ENCODE results near the gene EPC2. TPM values are rescaled to one million over a fixed set of nuclear protein-coding genes. Genes with fewer than 3 reads are reported as not detected.

Gene EPC2
- total RNA-seq, 1 donor from 2014 or later: 39.2 TPM

DNA sequence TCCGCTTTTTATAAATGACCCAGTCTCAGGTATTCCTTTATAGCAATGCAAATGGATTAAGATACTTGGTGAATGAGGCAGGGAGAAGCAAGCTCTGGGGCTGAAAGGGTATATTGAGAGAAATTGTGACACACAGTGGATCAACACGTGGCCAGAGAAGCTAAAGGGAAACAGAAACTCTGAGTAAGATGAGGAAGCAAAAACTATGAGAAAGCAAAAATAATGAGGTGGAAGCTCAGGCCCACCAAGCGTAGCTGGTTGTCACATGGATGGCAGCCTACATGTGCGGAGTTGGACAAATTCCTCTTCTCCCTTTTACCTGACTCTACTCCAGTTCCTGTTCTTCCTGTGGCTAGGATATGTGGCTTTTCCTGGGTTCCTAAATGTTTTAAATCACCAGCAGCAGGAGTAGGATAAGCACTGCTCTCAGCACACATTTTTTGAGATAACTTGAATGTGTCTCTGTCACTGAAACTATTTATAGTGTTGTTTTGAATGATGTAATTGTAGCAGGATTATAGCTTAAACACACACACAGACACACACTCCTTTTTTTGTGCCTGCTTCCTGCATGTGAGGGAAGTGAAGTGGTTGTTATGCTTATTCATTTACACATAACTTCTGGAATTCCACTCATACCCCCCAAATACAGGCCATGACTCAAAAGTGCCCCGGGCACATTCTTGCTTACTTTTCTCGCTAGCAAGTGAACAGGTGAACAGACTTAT is 30.1 kb upstream of the EPC2 start:
- peak overlapping the region; percentile 89 for H3K27ac Mint-ChIP-seq (ENCODE audit: unreplicated experiment)
- no peak for DNase-seq (ENCODE audit: extremely low spot score, unreplicated experiment)

DNA sequence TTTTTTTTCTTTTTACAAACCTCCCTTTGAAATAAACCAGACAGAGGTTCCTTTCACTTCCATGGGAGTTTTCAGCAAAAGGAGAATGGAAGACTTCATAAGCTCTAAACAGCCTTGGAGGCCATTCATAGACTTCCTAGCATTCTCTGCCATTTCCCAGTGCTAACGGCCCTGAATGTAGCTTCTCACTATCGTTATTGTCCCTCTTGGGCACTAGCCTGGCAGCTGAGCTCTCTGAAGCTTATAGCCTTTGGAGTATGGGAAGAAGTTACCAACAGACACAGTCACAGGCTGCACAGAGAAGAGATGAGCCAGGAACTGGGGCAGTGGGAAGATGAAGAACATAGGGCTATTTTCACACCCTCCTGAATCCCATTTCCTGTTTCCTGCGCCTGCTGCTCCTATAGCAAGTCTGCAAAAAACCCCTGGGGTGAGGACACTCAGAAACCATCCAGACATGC is 29.1 kb upstream of the EPC2 start:
- DNase-seq (ENCODE audit: extremely low spot score, unreplicated experiment): no peak
- Mint-ChIP-seq H3K27ac (ENCODE audit: unreplicated experiment) (peak overlapping the region; percentile 89), H3K9me3 (ENCODE audit: unreplicated experiment) (no peaks in the 10 kb centered on the region), H3K36me3 (ENCODE audit: unreplicated experiment) (no peaks in the 10 kb centered on the region), H3K27me3 (ENCODE audit: unreplicated experiment) (no peaks in the 10 kb centered on the region), H3K4me3 (ENCODE audit: unreplicated experiment) (no peak overlapping the region), H3K4me1 (ENCODE audit: unreplicated experiment) (peaks cover 29% of the 10 kb centered on the region)
- TF ChIP-seq, protein P1, sequence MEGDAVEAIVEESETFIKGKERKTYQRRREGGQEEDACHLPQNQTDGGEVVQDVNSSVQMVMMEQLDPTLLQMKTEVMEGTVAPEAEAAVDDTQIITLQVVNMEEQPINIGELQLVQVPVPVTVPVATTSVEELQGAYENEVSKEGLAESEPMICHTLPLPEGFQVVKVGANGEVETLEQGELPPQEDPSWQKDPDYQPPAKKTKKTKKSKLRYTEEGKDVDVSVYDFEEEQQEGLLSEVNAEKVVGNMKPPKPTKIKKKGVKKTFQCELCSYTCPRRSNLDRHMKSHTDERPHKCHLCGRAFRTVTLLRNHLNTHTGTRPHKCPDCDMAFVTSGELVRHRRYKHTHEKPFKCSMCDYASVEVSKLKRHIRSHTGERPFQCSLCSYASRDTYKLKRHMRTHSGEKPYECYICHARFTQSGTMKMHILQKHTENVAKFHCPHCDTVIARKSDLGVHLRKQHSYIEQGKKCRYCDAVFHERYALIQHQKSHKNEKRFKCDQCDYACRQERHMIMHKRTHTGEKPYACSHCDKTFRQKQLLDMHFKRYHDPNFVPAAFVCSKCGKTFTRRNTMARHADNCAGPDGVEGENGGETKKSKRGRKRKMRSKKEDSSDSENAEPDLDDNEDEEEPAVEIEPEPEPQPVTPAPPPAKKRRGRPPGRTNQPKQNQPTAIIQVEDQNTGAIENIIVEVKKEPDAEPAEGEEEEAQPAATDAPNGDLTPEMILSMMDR (IDR thresholded peaks at IDR 0.05): no peak

More for the DNA sequence above, 30.1 kb upstream of the EPC2 start:
- peak overlapping the region; percentile 26 for H3K4me3 Mint-ChIP-seq (ENCODE audit: unreplicated experiment)
- TF ChIP-seq, protein P1 (IDR thresholded peaks at IDR 0.05): no peak
- H3K36me3 Mint-ChIP-seq (ENCODE audit: unreplicated experiment): no peaks in the 10 kb centered on the region
- no peaks in the 10 kb centered on the region for H3K9me3 Mint-ChIP-seq (ENCODE audit: unreplicated experiment)
- peaks cover 29% of the 10 kb centered on the region for H3K4me1 Mint-ChIP-seq (ENCODE audit: unreplicated experiment)
- H3K27me3 Mint-ChIP-seq (ENCODE audit: unreplicated experiment): no peaks in the 10 kb centered on the region

DNA sequence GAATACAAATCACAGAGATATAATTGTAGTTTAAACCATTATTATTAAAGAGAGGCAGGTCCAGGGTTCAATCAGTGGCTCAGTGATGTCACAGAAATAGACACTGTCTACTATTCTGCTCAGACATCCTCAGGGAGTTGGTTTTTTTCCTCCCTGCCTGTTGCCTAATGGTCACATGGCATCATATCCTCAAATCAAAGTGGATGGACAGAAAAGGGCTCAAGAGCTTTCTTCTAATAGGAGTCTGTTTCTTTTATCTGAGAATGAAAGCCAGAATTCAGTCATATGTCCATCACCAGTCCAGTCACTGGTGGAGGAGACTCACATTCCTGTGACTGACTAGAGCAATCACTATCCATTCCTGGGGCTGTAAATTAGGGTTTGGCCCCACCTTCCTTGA is 27.9 kb upstream of the EPC2 start:
- Mint-ChIP-seq H3K4me3 (ENCODE audit: unreplicated experiment) (no peak overlapping the region), H3K27ac (ENCODE audit: unreplicated experiment) (no peak overlapping the region), H3K36me3 (ENCODE audit: unreplicated experiment) (no peaks in the 10 kb centered on the region), H3K4me1 (ENCODE audit: unreplicated experiment) (peaks cover 29% of the 10 kb centered on the region), H3K9me3 (ENCODE audit: unreplicated experiment) (no peaks in the 10 kb centered on the region), H3K27me3 (ENCODE audit: unreplicated experiment) (no peaks in the 10 kb centered on the region)
- DNase-seq (ENCODE audit: extremely low spot score, unreplicated experiment): no peak
- TF ChIP-seq, protein P1 (IDR thresholded peaks at IDR 0.05): no peak

DNA sequence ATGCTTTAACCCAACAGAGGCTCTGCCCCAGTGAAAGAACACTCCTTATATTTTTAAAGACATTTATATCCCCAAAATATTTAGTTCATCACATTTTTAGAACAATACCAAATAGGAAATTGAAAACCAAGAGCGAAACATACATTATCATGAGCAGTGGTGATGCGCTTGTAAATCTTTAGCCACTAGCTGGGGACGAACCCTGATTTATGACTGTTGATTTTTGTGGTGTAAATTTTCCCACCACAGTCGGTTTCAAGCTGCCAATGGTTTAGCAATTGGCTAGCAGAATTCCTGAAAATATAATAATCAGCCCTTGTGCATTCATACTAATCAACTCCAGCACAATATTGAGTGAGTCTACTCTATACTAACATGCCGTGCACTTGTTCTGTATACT is 27.3 kb upstream of the EPC2 start:
- Mint-ChIP-seq H3K27me3 (ENCODE audit: unreplicated experiment) (no peaks in the 10 kb centered on the region), H3K36me3 (ENCODE audit: unreplicated experiment) (no peaks in the 10 kb centered on the region), H3K4me3 (ENCODE audit: unreplicated experiment) (no peak overlapping the region), H3K9me3 (ENCODE audit: unreplicated experiment) (no peaks in the 10 kb centered on the region), H3K4me1 (ENCODE audit: unreplicated experiment) (peaks cover 29% of the 10 kb centered on the region), H3K27ac (ENCODE audit: unreplicated experiment) (no peak overlapping the region)
- TF ChIP-seq, protein P1 (IDR thresholded peaks at IDR 0.05): no peak
- DNase-seq (ENCODE audit: extremely low spot score, unreplicated experiment): no peak

DNA sequence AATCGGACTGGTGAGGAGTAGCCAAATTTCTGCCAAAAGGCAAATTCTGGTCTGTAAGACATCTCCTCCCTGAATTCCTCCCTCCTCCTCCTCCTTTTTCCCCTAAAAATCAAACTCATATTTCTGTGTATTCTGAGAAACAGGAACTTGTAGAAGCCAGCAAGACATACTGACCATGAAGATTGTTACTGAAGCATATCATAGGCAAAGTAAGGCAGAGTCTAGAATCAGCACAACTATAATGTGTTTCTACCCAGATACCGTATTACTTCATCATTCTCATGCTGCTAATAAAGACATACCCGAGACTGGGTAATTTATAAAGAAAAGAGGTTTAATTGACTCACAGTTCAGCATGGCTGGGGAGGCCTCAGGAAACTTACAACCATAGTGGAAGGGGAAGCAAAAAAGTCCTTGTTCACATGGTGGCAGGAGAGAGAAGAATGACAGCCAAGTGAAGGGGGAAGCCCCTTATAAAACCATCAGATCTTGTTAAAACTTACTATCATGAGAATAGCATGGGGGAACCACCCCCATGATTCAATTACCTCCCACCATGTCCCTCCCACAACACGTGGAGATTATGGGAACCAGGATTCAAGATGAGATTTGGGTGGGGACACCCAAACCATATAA is 24.9 kb upstream of the EPC2 start:
- H3K4me3 Mint-ChIP-seq (ENCODE audit: unreplicated experiment): no peak overlapping the region
- DNase-seq (ENCODE audit: extremely low spot score, unreplicated experiment): no peak
- TF ChIP-seq, protein P1 (IDR thresholded peaks at IDR 0.05): no peak
- H3K9me3 Mint-ChIP-seq (ENCODE audit: unreplicated experiment): no peaks in the 10 kb centered on the region
- H3K27me3 Mint-ChIP-seq (ENCODE audit: unreplicated experiment): no peaks in the 10 kb centered on the region
- no peaks in the 10 kb centered on the region for H3K36me3 Mint-ChIP-seq (ENCODE audit: unreplicated experiment)
- peaks cover 17% of the 10 kb centered on the region for H3K4me1 Mint-ChIP-seq (ENCODE audit: unreplicated experiment)
- H3K27ac Mint-ChIP-seq (ENCODE audit: unreplicated experiment): no peak overlapping the region

All from osteocyte (in vitro differentiated cells).